Measurements from ENCODE around the gene PAN2. TPM values are rescaled to one million over a fixed set of nuclear protein-coding genes. Genes with fewer than 3 reads are reported as not detected.
"Not testable (repeated sequence)": the region's sequence is repeated elsewhere in the genome, so short reads cannot be mapped to it uniquely, and the experiment has no call there.

The PAN2 gene
- total RNA-seq, 2 donors from 2014 or later, result 39.8 to 42.7 TPM

DNA sequence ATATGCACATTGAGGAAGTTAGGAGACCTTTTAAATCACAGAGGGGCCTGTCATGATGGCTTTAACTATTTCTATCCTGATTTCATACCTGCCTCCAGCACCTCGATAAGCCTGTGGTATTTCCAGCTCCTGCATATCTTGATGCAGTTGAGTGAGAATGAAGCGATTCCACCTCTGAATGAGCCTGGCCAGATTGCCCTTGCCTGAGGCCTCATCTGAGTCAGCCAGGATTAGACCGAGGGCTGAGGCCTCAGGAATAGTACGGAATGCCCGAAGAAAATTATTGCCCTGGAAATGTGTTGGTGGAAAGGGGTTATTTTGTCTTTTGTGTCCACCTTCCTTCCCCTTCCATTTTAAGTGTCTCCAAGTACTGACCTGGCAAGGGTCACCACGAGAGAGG lies 9.6 kb downstream of the PAN2 start:
- ATAC-seq (ENCODE audit: insufficient number of reproducible peaks, low FRiP score, low read depth), result no peak
- TF ChIP-seq, protein P1, sequence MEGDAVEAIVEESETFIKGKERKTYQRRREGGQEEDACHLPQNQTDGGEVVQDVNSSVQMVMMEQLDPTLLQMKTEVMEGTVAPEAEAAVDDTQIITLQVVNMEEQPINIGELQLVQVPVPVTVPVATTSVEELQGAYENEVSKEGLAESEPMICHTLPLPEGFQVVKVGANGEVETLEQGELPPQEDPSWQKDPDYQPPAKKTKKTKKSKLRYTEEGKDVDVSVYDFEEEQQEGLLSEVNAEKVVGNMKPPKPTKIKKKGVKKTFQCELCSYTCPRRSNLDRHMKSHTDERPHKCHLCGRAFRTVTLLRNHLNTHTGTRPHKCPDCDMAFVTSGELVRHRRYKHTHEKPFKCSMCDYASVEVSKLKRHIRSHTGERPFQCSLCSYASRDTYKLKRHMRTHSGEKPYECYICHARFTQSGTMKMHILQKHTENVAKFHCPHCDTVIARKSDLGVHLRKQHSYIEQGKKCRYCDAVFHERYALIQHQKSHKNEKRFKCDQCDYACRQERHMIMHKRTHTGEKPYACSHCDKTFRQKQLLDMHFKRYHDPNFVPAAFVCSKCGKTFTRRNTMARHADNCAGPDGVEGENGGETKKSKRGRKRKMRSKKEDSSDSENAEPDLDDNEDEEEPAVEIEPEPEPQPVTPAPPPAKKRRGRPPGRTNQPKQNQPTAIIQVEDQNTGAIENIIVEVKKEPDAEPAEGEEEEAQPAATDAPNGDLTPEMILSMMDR (IDR thresholded peaks at IDR 0.05), result no peak
- Histone ChIP-seq H3K27ac (no peak overlapping the region), H3K9me3 (no peaks in the 10 kb centered on the region), H3K4me3 (no peak overlapping the region), H3K36me3 (peaks cover 52% of the 10 kb centered on the region), H3K4me1 (ENCODE audit: control insufficient read depth in 1 of 2, low read depth in 2 of 2) (no peaks in the 10 kb centered on the region), H3K27me3 (replicated peaks; ENCODE audit: insufficient read depth) (no peaks in the 10 kb centered on the region)
- no peak for DNase-seq (ENCODE audit: low spot score)

- H3K27ac ChIP-seq; H3K9me3 ChIP-seq; H3K27me3 ChIP-seq (replicated peaks; ENCODE audit: insufficient read depth); ATAC-seq (ENCODE audit: insufficient number of reproducible peaks, low FRiP score, low read depth); DNase-seq (ENCODE audit: low spot score); H3K4me1 ChIP-seq (ENCODE audit: control insufficient read depth in 1 of 2, low read depth in 2 of 2); H3K4me3 ChIP-seq: not testable (repeated sequence)
- H3K36me3 ChIP-seq, result peaks cover 40% of the 10 kb centered on the region
These were observed 12.2 kb downstream of the PAN2 start for GRCh38 chr12:56321610-56322009.

GRCh38 chr12:56321027-56321426 lies 12.8 kb downstream of the PAN2 start:
- Histone ChIP-seq H3K4me1 (ENCODE audit: control insufficient read depth in 1 of 2, low read depth in 2 of 2) (peaks cover 2 to 5% of the 10 kb centered on the region in 2 donors), H3K27me3 (replicated peaks; ENCODE audit: insufficient read depth) (no peaks in the 10 kb centered on the region), H3K27ac (no peak overlapping the region), H3K9me3 (no peaks in the 10 kb centered on the region), H3K36me3 (peaks cover 40% of the 10 kb centered on the region), H3K4me3 (no peak overlapping the region)
- no peak for DNase-seq (ENCODE audit: low spot score)
- no peak for ATAC-seq (ENCODE audit: insufficient number of reproducible peaks, low FRiP score, low read depth)
- TF ChIP-seq, protein P1 (IDR thresholded peaks at IDR 0.05), result no peak

DNA sequence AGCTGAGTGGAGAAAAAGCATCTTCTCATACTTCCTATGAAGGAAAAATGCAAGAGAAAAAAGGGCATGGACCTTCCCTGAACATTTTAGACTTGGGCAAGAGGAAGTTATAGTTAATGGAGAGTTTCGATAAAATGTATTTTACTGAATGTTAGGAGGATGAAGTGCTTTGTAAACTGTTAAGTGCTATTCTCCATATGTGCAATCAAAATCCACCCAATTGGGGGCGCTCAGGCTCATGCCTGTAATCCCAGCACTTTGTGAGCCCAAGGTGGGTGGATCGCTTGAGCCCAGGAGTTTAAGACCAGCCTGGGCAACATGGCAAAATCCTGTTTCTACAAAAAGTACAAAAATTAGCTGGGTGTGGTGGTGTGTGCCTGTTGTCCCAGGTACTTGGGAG lies 16.1 kb downstream of the PAN2 start:
- no peak for DNase-seq (ENCODE audit: low spot score)
- H3K36me3 ChIP-seq, result peaks cover 14% of the 10 kb centered on the region
- H3K4me1 ChIP-seq (ENCODE audit: control insufficient read depth in 1 of 2, low read depth in 2 of 2), result peaks cover 7 to 14% of the 10 kb centered on the region in 2 donors
- H3K4me3 ChIP-seq, result no peak overlapping the region
- H3K9me3 ChIP-seq, result no peaks in the 10 kb centered on the region
- TF ChIP-seq, protein P1 (IDR thresholded peaks at IDR 0.05), result no peak
- no peak overlapping the region for H3K27ac ChIP-seq
- ATAC-seq (ENCODE audit: insufficient number of reproducible peaks, low FRiP score, low read depth), result no peak
- no peaks in the 10 kb centered on the region for H3K27me3 ChIP-seq (replicated peaks; ENCODE audit: insufficient read depth)

- DNase-seq (ENCODE audit: low spot score), result peak; percentile 95
- H3K27me3 ChIP-seq (replicated peaks; ENCODE audit: insufficient read depth), result no peaks in the 10 kb centered on the region
- peaks cover 10% of the 10 kb centered on the region for H3K36me3 ChIP-seq
- peak; percentile 96 for ATAC-seq (ENCODE audit: insufficient number of reproducible peaks, low FRiP score, low read depth)
- TF ChIP-seq, protein P1 (IDR thresholded peaks at IDR 0.05), result no peak
- H3K4me3 ChIP-seq, result peak within 1 kb of the TSS; percentile 93
- H3K27ac ChIP-seq, result peak within 1 kb of the TSS; percentile 88 to 95
- peaks cover 7 to 14% of the 10 kb centered on the region in 2 donors for H3K4me1 ChIP-seq (ENCODE audit: control insufficient read depth in 1 of 2, low read depth in 2 of 2)
- H3K9me3 ChIP-seq, result no peaks in the 10 kb centered on the region
These were observed 18.0 kb downstream of the PAN2 start, which contains the start of gene CNPY2 for GRCh38 chr12:56315622-56316473. Gene CNPY2 (minus strand): TSS chr12:56315988. CDS start chr12:56315217, 771 bp downstream.

Data from thoracic aorta (tissue), 2 donors.